Panc1 (cell line): ENCODE measurements around the gene CLMN. TPM values are rescaled to one million over a fixed set of nuclear protein-coding genes. Genes with fewer than 3 reads are reported as not detected.

Source experiments
- ATAC-seq: fragments of 200-7000 bp; cut with Tn5 transposase; 2 replicates; pipeline ENCODE4 v1.9.1; 2020; ENCODE audit warnings: mild to moderate bottlenecking, moderate library complexity
- BruUV-seq: library from RNA; stranded (reverse); fragments of 400-500 nt; replicated peaks from 2 replicates; lab custom pipeline; 2021; lab: Mats Ljungman, UMichigan
- CTCF ChIA-PET: fragments of 300-600 bp; sonication (Branson Sonifier 250); formaldehyde crosslinking; loops from one replicate; lab custom pipeline; 2022; ENCODE audit warnings: antibody characterized with exemption; lab: Charles Lee
- POLR2A ChIA-PET: fragments of 300-600 bp; sonication (Branson Sonifier 250); formaldehyde crosslinking; loops from one replicate; lab custom pipeline; 2022; ENCODE audit warnings: antibody characterized with exemption; lab: Charles Lee
- DNase-seq: peaks from one replicate; pipeline ENCODE4 v3.0.0-alpha.2; 2010; ENCODE audit warnings: low read depth, low spot score
- H3K27ac ChIP-seq: 2 replicates; pipeline ENCODE4 v1.5.1; 2011; ENCODE audit warnings: mild to moderate bottlenecking, low read length, inconsistent platforms
- H3K27me3 ChIP-seq: fragments of 200-500 bp; sonication (Bioruptor generic); 2 replicates; pipeline ENCODE4 v1.6.0; 2014; ENCODE audit warnings: low read length, inconsistent platforms; ENCODE audit not compliant: control insufficient read depth, insufficient read depth
- H3K36me3 ChIP-seq: fragments of 200-500 bp; sonication (Bioruptor generic); 2 replicates; pipeline ENCODE4 v1.5.1; 2014; ENCODE audit warnings: inconsistent platforms, mild to moderate bottlenecking, low read length, moderate library complexity; ENCODE audit not compliant: control insufficient read depth, insufficient read depth
- H3K4me1 ChIP-seq: 2 replicates; pipeline ENCODE4 v1.5.1; 2011; ENCODE audit warnings: inconsistent platforms, mild to moderate bottlenecking, low read length, moderate library complexity; ENCODE audit not compliant: control insufficient read depth, insufficient read depth
- H3K4me3 ChIP-seq, 2 experiments: 2 replicates each; pipeline ENCODE4 v1.5.1; 2011 to 2012; ENCODE audit warnings: low read depth in 2 of 2, low read length in 2 of 2, mild to moderate bottlenecking in 2 of 2, inconsistent platforms in 1 of 2, moderate library complexity in 1 of 2
- H3K9me3 ChIP-seq: fragments of 200-500 bp; sonication (Bioruptor generic); 2 replicates; pipeline ENCODE4 v1.5.1; 2014; ENCODE audit warnings: low read depth, mild to moderate bottlenecking, inconsistent platforms, low read length, moderate library complexity; ENCODE audit not compliant: control insufficient read depth, insufficient read depth
- CTCF ChIP-seq: fragments of 450-650 bp; IDR thresholded peaks from 2 replicates; pipeline ENCODE4 v1.5.1; 2017; ENCODE audit warnings: mild to moderate bottlenecking
- POLR2AphosphoS5 ChIP-seq: IDR thresholded peaks from 2 replicates; pipeline ENCODE4 v1.6.1; 2012; ENCODE audit warnings: mild to moderate bottlenecking, low read depth, low read length, moderate library complexity
- REST ChIP-seq, 2 experiments: IDR thresholded peaks; 2 replicates each; pipeline ENCODE4 v1.6.1; 2011 to 2012; ENCODE audit warnings: low read depth in 2 of 2, control low read depth in 1 of 2, low read length in 1 of 2, mild to moderate bottlenecking in 1 of 2, moderate library complexity in 1 of 2; ENCODE audit not compliant: insufficient read depth in 1 of 2
- SIN3A ChIP-seq: IDR thresholded peaks from 2 replicates; pipeline ENCODE4 v1.6.1; 2012; ENCODE audit warnings: low read depth, mild to moderate bottlenecking, low read length, moderate library complexity, borderline replicate concordance; ENCODE audit not compliant: insufficient read depth
- TCF7L2 ChIP-seq: IDR thresholded peaks from 2 replicates; pipeline ENCODE4 v1.6.1; 2011; ENCODE audit warnings: mild to moderate bottlenecking, low read depth, low read length, inconsistent platforms
- in situ Hi-C: cut with HindIII; loops from 2 replicates; pipeline ENCODE4 v1.10.0; 2016; ENCODE audit warnings: low sequenced_read_pairs, low pct_unique_long_range_greater_than_20kb
- intact Hi-C: fragments of 100-400 bp; cut with micrococcal nuclease; formaldehyde crosslinking; loops from one replicate; pipeline ENCODE4 v1.10.0; 2022; ENCODE audit not compliant: unreplicated experiment
- total RNA-seq: library from RNA; stranded (reverse); gene quantifications from one replicate; pipeline ENCODE4 v1.2.1, GENCODE V29; 2021; ENCODE audit not compliant: unreplicated experiment

Gene CLMN
- total RNA-seq, 1 experiment from 2014 or later: 34.9 TPM

GRCh38 chr14:95218472-95219193, 101.1 kb downstream of the CLMN start:
- CTCF ChIA-PET: no interaction called here

GRCh38 chr14:95218006-95218405, 101.7 kb downstream of the CLMN start:
- Histone ChIP-seq H3K4me3 (no peak overlapping the region), H3K27ac (no peak overlapping the region), H3K4me1 (no peaks in the 10 kb centered on the region), H3K27me3 (no peaks in the 10 kb centered on the region), H3K9me3 (no peaks in the 10 kb centered on the region), H3K36me3 (no peaks in the 10 kb centered on the region)
- in situ Hi-C loops (no loop called here), intact Hi-C loops (no loop called here)
- ATAC-seq (no peak), DNase-seq (no peak)
- TF ChIP-seq TCF7L2 (no peak), CTCF (no peak), REST (IDR thresholded peaks at IDR 0.05; ENCODE audit: insufficient read depth in 1 of 2, low read depth in 2 of 2, low read length in 1 of 2) (no peak), POLR2AphosphoS5 (no peak), SIN3A (no peak)
- POLR2A ChIA-PET: no interaction called here
- BruUV-seq: no TSS peak
- CTCF ChIA-PET: no interaction called here

More at GRCh38 chr14:95218472-95219193, 101.1 kb downstream of the CLMN start:
- TF ChIP-seq CTCF: no peak
- no peak for TF ChIP-seq SIN3A
- TF ChIP-seq REST (IDR thresholded peaks at IDR 0.05; ENCODE audit: insufficient read depth in 1 of 2, low read depth in 2 of 2, low read length in 1 of 2): no peak
- Histone ChIP-seq H3K27ac (no peak overlapping the region), H3K27me3 (no peaks in the 10 kb centered on the region), H3K4me1 (no peaks in the 10 kb centered on the region), H3K9me3 (no peaks in the 10 kb centered on the region), H3K36me3 (no peaks in the 10 kb centered on the region), H3K4me3 (no peak overlapping the region)
- no peak for DNase-seq
- ATAC-seq: no peak
- no TSS peak for BruUV-seq
- in situ Hi-C loops: no loop called here
- intact Hi-C loops: no loop called here
- POLR2A ChIA-PET: no interaction called here
